ENCODE data around the gene ITPK1. TPM values are rescaled to one million over a fixed set of nuclear protein-coding genes. Genes with fewer than 3 reads are reported as not detected.

The ITPK1 gene
- total and polyA plus RNA-seq, 10 of the 15 experiments (the other 5 are each of a cell fraction or from before 2014, with no cell fraction given): 1.3 to 73.2 (median 27.0) TPM

DNA sequence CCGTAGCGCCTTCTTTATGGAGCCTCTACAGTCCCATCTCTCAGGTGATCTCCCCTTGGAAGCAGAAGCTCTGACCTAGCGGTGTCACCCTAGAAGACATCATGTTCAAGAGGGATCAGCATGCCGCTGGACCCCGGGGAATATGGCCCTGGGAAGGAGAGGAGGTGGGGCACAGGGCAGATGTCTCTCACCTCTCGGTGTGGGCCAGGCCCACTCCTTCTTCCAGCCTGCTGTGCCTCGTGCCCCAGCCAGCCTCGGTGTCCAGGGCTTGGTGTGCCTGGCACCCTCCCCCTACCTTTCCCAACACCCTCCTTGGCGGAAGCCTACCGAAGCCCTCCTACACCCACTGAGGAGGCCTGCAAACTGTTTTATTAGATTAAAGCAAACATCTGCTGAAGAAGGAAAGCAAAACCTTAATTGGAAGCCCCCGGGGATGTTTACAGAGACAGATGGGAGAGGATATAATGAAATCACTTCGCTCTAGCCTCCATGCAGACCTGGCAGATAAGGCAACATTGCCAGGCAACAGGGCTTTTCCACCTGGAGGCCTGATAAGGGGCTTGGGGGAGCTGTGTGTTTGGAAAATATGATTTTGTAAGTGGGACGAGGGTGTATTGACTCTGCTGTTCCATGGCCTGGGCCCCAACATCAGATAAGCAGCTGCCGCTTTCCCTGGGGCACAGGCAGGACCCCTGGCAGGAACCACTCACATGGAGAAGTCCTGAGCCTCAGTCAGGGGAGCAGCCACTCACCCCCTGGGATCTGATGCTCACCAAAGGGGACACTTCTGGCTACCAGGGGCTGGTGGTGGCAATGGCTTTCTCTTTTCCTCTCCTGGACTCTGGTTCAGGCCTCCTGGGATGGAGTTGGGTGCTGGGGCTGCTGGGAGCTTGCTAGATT, 198.4 kb downstream of the ITPK1 start:
- no peak for DNase-seq (ENCODE audit: low read depth, low spot score)
- no peak overlapping the region for H3K9ac ChIP-seq (ENCODE audit: control insufficient read depth, insufficient read depth, low read length)
- no peak overlapping the region for H2AFZ ChIP-seq (ENCODE audit: control insufficient read depth, low read depth, low read length)
- H3K36me3 ChIP-seq (ENCODE audit: control insufficient read depth in 2 of 2, insufficient read depth in 2 of 2, low read length in 1 of 2): no peaks in the 10 kb centered on the region
- WGBS (ENCODE audit: insufficient coverage, insufficient replicate concordance, low lambda C conversion rate, missing lambda C conversion rate): 35% methylated on average over 14 of the region's 14 CpGs
- ChIA-PET SMC1A (ENCODE audit: uncharacterized antibody, unreplicated experiment) (no interaction called here), POLR2A (no interaction called here), CTCF (no interaction called here), RAD21 (ENCODE audit: unreplicated experiment) (no interaction called here)
- no peaks in the 10 kb centered on the region for H4K20me1 ChIP-seq (ENCODE audit: control insufficient read depth, insufficient read depth)
- no peaks in the 10 kb centered on the region for H3K4me1 ChIP-seq (ENCODE audit: control insufficient read depth, insufficient read depth, low read length)
- FAIRE-seq: no peak
- in situ Hi-C loops (cut with MboI) (no loop called here), intact Hi-C loops (cut with micrococcal nuclease; ENCODE audit: unreplicated experiment) (no loop called here)
- H3K79me2 ChIP-seq (ENCODE audit: control insufficient read depth, insufficient read depth, low read length): no peaks in the 10 kb centered on the region
- TF ChIP-seq RCOR1 (conservative IDR thresholded peaks at IDR 0.05; ENCODE audit: low read depth, low read length) (no peak), EP300 (IDR thresholded peaks at IDR 0.05; ENCODE audit: borderline replicate concordance in 1 of 2, control insufficient read depth in 1 of 2, low read depth in 2 of 2, low read length in 2 of 2) (no peak), BHLHE40 (IDR thresholded peaks at IDR 0.05; ENCODE audit: borderline replicate concordance in 1 of 2, low read depth in 2 of 2, low read length in 1 of 2) (no peak), MTA2 (IDR thresholded peaks at IDR 0.05; ENCODE audit: low read depth) (no peak), IKZF2 (IDR thresholded peaks at IDR 0.05) (no peak), ATF7 (IDR thresholded peaks at IDR 0.05; ENCODE audit: low read depth) (no peak), YY1 (IDR thresholded peaks at IDR 0.05; ENCODE audit: low read depth, low read length) (no peak)
- TF ChIP-seq, protein P1, sequence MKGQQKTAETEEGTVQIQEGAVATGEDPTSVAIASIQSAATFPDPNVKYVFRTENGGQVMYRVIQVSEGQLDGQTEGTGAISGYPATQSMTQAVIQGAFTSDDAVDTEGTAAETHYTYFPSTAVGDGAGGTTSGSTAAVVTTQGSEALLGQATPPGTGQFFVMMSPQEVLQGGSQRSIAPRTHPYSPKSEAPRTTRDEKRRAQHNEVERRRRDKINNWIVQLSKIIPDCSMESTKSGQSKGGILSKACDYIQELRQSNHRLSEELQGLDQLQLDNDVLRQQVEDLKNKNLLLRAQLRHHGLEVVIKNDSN (IDR thresholded peaks at IDR 0.05; ENCODE audit: borderline replicate concordance, extremely low read length, insufficient read depth, low read depth, low read length): no peak
- TF ChIP-seq, protein P2, sequence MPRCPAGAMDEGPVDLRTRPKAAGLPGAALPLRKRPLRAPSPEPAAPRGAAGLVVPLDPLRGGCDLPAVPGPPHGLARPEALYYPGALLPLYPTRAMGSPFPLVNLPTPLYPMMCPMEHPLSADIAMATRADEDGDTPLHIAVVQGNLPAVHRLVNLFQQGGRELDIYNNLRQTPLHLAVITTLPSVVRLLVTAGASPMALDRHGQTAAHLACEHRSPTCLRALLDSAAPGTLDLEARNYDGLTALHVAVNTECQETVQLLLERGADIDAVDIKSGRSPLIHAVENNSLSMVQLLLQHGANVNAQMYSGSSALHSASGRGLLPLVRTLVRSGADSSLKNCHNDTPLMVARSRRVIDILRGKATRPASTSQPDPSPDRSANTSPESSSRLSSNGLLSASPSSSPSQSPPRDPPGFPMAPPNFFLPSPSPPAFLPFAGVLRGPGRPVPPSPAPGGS (IDR thresholded peaks at IDR 0.05; ENCODE audit: borderline replicate concordance, insufficient read depth, low read depth, low read length, poor library complexity, severe bottlenecking): no peak
- TF ChIP-seq, protein P3, sequence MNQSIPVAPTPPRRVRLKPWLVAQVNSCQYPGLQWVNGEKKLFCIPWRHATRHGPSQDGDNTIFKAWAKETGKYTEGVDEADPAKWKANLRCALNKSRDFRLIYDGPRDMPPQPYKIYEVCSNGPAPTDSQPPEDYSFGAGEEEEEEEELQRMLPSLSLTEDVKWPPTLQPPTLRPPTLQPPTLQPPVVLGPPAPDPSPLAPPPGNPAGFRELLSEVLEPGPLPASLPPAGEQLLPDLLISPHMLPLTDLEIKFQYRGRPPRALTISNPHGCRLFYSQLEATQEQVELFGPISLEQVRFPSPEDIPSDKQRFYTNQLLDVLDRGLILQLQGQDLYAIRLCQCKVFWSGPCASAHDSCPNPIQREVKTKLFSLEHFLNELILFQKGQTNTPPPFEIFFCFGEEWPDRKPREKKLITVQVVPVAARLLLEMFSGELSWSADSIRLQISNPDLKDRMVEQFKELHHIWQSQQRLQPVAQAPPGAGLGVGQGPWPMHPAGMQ (IDR thresholded peaks at IDR 0.05; ENCODE audit: borderline replicate concordance): no peak
- no peaks in the 10 kb centered on the region; the same call in 2 of the 3 replicates for H3K9me3 ChIP-seq (replicated peaks; ENCODE audit: control insufficient read depth, insufficient read depth, low read length)
- ATAC-seq: no peak
- no TSS peak for BruUV-seq (replicated peaks)
- no peak overlapping the region for H3K4me3 ChIP-seq
- H3K27ac ChIP-seq (ENCODE audit: control insufficient read depth, insufficient read depth): no peak overlapping the region
- no peaks in the 10 kb centered on the region for H3K27me3 ChIP-seq (replicated peaks in 1 of 2; ENCODE audit: control insufficient read depth in 2 of 2, insufficient read depth in 2 of 2, low read length in 1 of 2)
- no peak overlapping the region for H3K4me2 ChIP-seq (ENCODE audit: control insufficient read depth, insufficient read depth)

All from GM12878 (cell line).